ENCODE results near the gene KCNJ15.

Gene KCNJ15

GRCh38 chr21:38326899-38327298 lies 70.1 kb downstream of the KCNJ15 start:
- no peak for DNase-seq (ENCODE audit: insufficient read length, low spot score)
- TF ChIP-seq SPI1 (IDR thresholded peaks at IDR 0.05; ENCODE audit: low read depth, low read length), result no peak
- TF ChIP-seq POLR2AphosphoS5 (IDR thresholded peaks at IDR 0.05; ENCODE audit: low read depth, low read length), result no peak
- TF ChIP-seq POU2F2 (IDR thresholded peaks at IDR 0.05; ENCODE audit: low read depth, low read length), result no peak
- TF ChIP-seq PAX5 (IDR thresholded peaks at IDR 0.05; ENCODE audit: insufficient read depth, low read length, severe bottlenecking), result no peak
- TF ChIP-seq TAF1 (IDR thresholded peaks at IDR 0.05; ENCODE audit: low read depth, low read length), result no peak
- TF ChIP-seq POLR2A (IDR thresholded peaks at IDR 0.05; ENCODE audit: low read depth, low read length), result no peak
- FAIRE-seq, result no peak

- DNase-seq (ENCODE audit: insufficient read length, low spot score) (no peak), FAIRE-seq (no peak)
- TF ChIP-seq POU2F2 (IDR thresholded peaks at IDR 0.05; ENCODE audit: low read depth, low read length) (no peak), TAF1 (IDR thresholded peaks at IDR 0.05; ENCODE audit: low read depth, low read length) (no peak), SPI1 (IDR thresholded peaks at IDR 0.05; ENCODE audit: low read depth, low read length) (no peak), POLR2A (IDR thresholded peaks at IDR 0.05; ENCODE audit: low read depth, low read length) (no peak), POLR2AphosphoS5 (IDR thresholded peaks at IDR 0.05; ENCODE audit: low read depth, low read length) (no peak), PAX5 (IDR thresholded peaks at IDR 0.05; ENCODE audit: insufficient read depth, low read length, severe bottlenecking) (no peak)
Observed at GRCh38 chr21:38327984-38328383, 71.2 kb downstream of the KCNJ15 start.

GRCh38 chr21:38329162-38329561 lies 72.4 kb downstream of the KCNJ15 start:
- FAIRE-seq (no peak), DNase-seq (ENCODE audit: insufficient read length, low spot score) (no peak)
- TF ChIP-seq TAF1 (IDR thresholded peaks at IDR 0.05; ENCODE audit: low read depth, low read length) (no peak), POLR2A (IDR thresholded peaks at IDR 0.05; ENCODE audit: low read depth, low read length) (no peak), SPI1 (IDR thresholded peaks at IDR 0.05; ENCODE audit: low read depth, low read length) (no peak), POLR2AphosphoS5 (IDR thresholded peaks at IDR 0.05; ENCODE audit: low read depth, low read length) (no peak), POU2F2 (IDR thresholded peaks at IDR 0.05; ENCODE audit: low read depth, low read length) (no peak), PAX5 (IDR thresholded peaks at IDR 0.05; ENCODE audit: insufficient read depth, low read length, severe bottlenecking) (no peak)

- DNase-seq (ENCODE audit: insufficient read length, low spot score) (no peak), FAIRE-seq (no peak)
- TF ChIP-seq POU2F2 (IDR thresholded peaks at IDR 0.05; ENCODE audit: low read depth, low read length), result no peak
- no peak for TF ChIP-seq POLR2A (IDR thresholded peaks at IDR 0.05; ENCODE audit: low read depth, low read length)
- TF ChIP-seq POLR2AphosphoS5 (IDR thresholded peaks at IDR 0.05; ENCODE audit: low read depth, low read length), result no peak
- no peak for TF ChIP-seq TAF1 (IDR thresholded peaks at IDR 0.05; ENCODE audit: low read depth, low read length)
- TF ChIP-seq SPI1 (IDR thresholded peaks at IDR 0.05; ENCODE audit: low read depth, low read length), result no peak
- no peak for TF ChIP-seq PAX5 (IDR thresholded peaks at IDR 0.05; ENCODE audit: insufficient read depth, low read length, severe bottlenecking)
Observed at GRCh38 chr21:38330666-38331065, 73.9 kb downstream of the KCNJ15 start.

- FAIRE-seq (no peak), DNase-seq (ENCODE audit: insufficient read length, low spot score) (no peak)
- TF ChIP-seq PAX5 (IDR thresholded peaks at IDR 0.05; ENCODE audit: insufficient read depth, low read length, severe bottlenecking) (no peak), POU2F2 (IDR thresholded peaks at IDR 0.05; ENCODE audit: low read depth, low read length) (no peak), POLR2A (IDR thresholded peaks at IDR 0.05; ENCODE audit: low read depth, low read length) (no peak), POLR2AphosphoS5 (IDR thresholded peaks at IDR 0.05; ENCODE audit: low read depth, low read length) (no peak), SPI1 (IDR thresholded peaks at IDR 0.05; ENCODE audit: low read depth, low read length) (no peak), TAF1 (IDR thresholded peaks at IDR 0.05; ENCODE audit: low read depth, low read length) (no peak)
Observed at GRCh38 chr21:38333301-38334272, 76.8 kb downstream of the KCNJ15 start.

GRCh38 chr21:38334866-38335265 lies 78.1 kb downstream of the KCNJ15 start:
- no peak for TF ChIP-seq PAX5 (IDR thresholded peaks at IDR 0.05; ENCODE audit: insufficient read depth, low read length, severe bottlenecking)
- TF ChIP-seq POLR2AphosphoS5 (IDR thresholded peaks at IDR 0.05; ENCODE audit: low read depth, low read length), result no peak
- TF ChIP-seq SPI1 (IDR thresholded peaks at IDR 0.05; ENCODE audit: low read depth, low read length), result no peak
- no peak for TF ChIP-seq POU2F2 (IDR thresholded peaks at IDR 0.05; ENCODE audit: low read depth, low read length)
- TF ChIP-seq POLR2A (IDR thresholded peaks at IDR 0.05; ENCODE audit: low read depth, low read length), result no peak
- TF ChIP-seq TAF1 (IDR thresholded peaks at IDR 0.05; ENCODE audit: low read depth, low read length), result no peak
- DNase-seq (ENCODE audit: insufficient read length, low spot score), result no peak
- no peak for FAIRE-seq

GRCh38 chr21:38337793-38338192 lies 81.0 kb downstream of the KCNJ15 start:
- TF ChIP-seq TAF1 (IDR thresholded peaks at IDR 0.05; ENCODE audit: low read depth, low read length) (no peak), PAX5 (IDR thresholded peaks at IDR 0.05; ENCODE audit: insufficient read depth, low read length, severe bottlenecking) (no peak), POLR2A (IDR thresholded peaks at IDR 0.05; ENCODE audit: low read depth, low read length) (no peak), SPI1 (IDR thresholded peaks at IDR 0.05; ENCODE audit: low read depth, low read length) (no peak), POLR2AphosphoS5 (IDR thresholded peaks at IDR 0.05; ENCODE audit: low read depth, low read length) (no peak), POU2F2 (IDR thresholded peaks at IDR 0.05; ENCODE audit: low read depth, low read length) (no peak)
- no peak for DNase-seq (ENCODE audit: insufficient read length, low spot score)
- FAIRE-seq, result no peak

- TF ChIP-seq POU2F2 (IDR thresholded peaks at IDR 0.05; ENCODE audit: low read depth, low read length) (no peak), PAX5 (IDR thresholded peaks at IDR 0.05; ENCODE audit: insufficient read depth, low read length, severe bottlenecking) (no peak), POLR2AphosphoS5 (IDR thresholded peaks at IDR 0.05; ENCODE audit: low read depth, low read length) (no peak), SPI1 (IDR thresholded peaks at IDR 0.05; ENCODE audit: low read depth, low read length) (no peak), POLR2A (IDR thresholded peaks at IDR 0.05; ENCODE audit: low read depth, low read length) (no peak)
- DNase-seq (ENCODE audit: insufficient read length, low spot score) (no peak), FAIRE-seq (no peak)
Observed at GRCh38 chr21:38340131-38340530, 83.3 kb downstream of the KCNJ15 start.

- FAIRE-seq, result no peak
- TF ChIP-seq SPI1 (IDR thresholded peaks at IDR 0.05; ENCODE audit: low read depth, low read length), result no peak
- TF ChIP-seq POLR2A (IDR thresholded peaks at IDR 0.05; ENCODE audit: low read depth, low read length), result no peak
- TF ChIP-seq POU2F2 (IDR thresholded peaks at IDR 0.05; ENCODE audit: low read depth, low read length), result no peak
- no peak for TF ChIP-seq TAF1 (IDR thresholded peaks at IDR 0.05; ENCODE audit: low read depth, low read length)
- TF ChIP-seq PAX5 (IDR thresholded peaks at IDR 0.05; ENCODE audit: insufficient read depth, low read length, severe bottlenecking), result no peak
- no peak for DNase-seq (ENCODE audit: insufficient read length, low spot score)
Observed at GRCh38 chr21:38341546-38342012, 84.8 kb downstream of the KCNJ15 start.

All from GM12891 (cell line).